Measurements from ENCODE around the gene DHX57. TPM values are rescaled to one million over a fixed set of nuclear protein-coding genes. Genes with fewer than 3 reads are reported as not detected.
A peak's percentile ranks its signal among the peaks of the same experiment; 100 is the strongest.
"Not testable (repeated sequence)": the region's sequence is repeated elsewhere in the genome, so short reads cannot be mapped to it uniquely, and the experiment has no call there.

Gene DHX57
- total and polyA plus RNA-seq, 5 donors from 2014 or later = 6.2 to 18.0 (median 7.6) TPM

- Histone ChIP-seq H3K4me3 (ENCODE audit: low read depth, low read length) (no peak overlapping the region), H3K36me3 (ENCODE audit: control insufficient read depth, insufficient read depth, low read length) (peaks cover 18% of the 10 kb centered on the region), H3K4me1 (ENCODE audit: control insufficient read depth, insufficient read depth, low read length, poor library complexity, severe bottlenecking) (no peaks in the 10 kb centered on the region), H3K27ac (ENCODE audit: insufficient read depth, low read length, poor library complexity, severe bottlenecking) (no peak overlapping the region), H3K9me3 (ENCODE audit: control insufficient read depth in 2 of 2, low read length in 2 of 2) (no peaks in the 10 kb centered on the region), H3K27me3 (ENCODE audit: control insufficient read depth, insufficient read depth, low read length) (no peaks in the 10 kb centered on the region)
- Mint-ChIP-seq H3K4me3 (no peak overlapping the region), H3K36me3 (peaks cover 23% of the 10 kb centered on the region), H3K9me3 (no peaks in the 10 kb centered on the region), H3K4me1 (no peaks in the 10 kb centered on the region), H3K27ac (no peak overlapping the region), H3K27me3 (no peaks in the 10 kb centered on the region)
- DNase-seq (no peak), ATAC-seq (ENCODE audit: low read depth in 2 of 2) (no peak)
Observed at GRCh38 chr2:38830526-38831159, 45.1 kb downstream of the DHX57 start.

- Mint-ChIP-seq H3K36me3 (peaks cover 24% of the 10 kb centered on the region), H3K27me3 (no peaks in the 10 kb centered on the region)
- no peak for DNase-seq
Observed at GRCh38 chr2:38829971-38830370, 45.8 kb downstream of the DHX57 start.

GRCh38 chr2:38828460-38828859 lies 47.3 kb downstream of the DHX57 start:
- Histone ChIP-seq H3K4me1 (ENCODE audit: control insufficient read depth, insufficient read depth, low read length, poor library complexity, severe bottlenecking) (no peaks in the 10 kb centered on the region), H3K9me3 (ENCODE audit: control insufficient read depth in 2 of 2, low read length in 2 of 2) (no peaks in the 10 kb centered on the region), H3K27ac (ENCODE audit: insufficient read depth, low read length, poor library complexity, severe bottlenecking) (no peak overlapping the region), H3K36me3 (ENCODE audit: control insufficient read depth, insufficient read depth, low read length) (peaks cover 28% of the 10 kb centered on the region), H3K27me3 (ENCODE audit: control insufficient read depth, insufficient read depth, low read length) (no peaks in the 10 kb centered on the region), H3K4me3 (ENCODE audit: low read depth, low read length) (no peak overlapping the region)
- peaks cover 25% of the 10 kb centered on the region for H3K36me3 Mint-ChIP-seq
- H3K27me3 Mint-ChIP-seq = no peaks in the 10 kb centered on the region
- H3K9me3 Mint-ChIP-seq = peaks cover 0 to 3% (median 0%) of the 10 kb centered on the region in 7 donors
- H3K4me1 Mint-ChIP-seq = no peaks in the 10 kb centered on the region
- H3K27ac Mint-ChIP-seq = no peak overlapping the region
- ATAC-seq (ENCODE audit: low read depth in 2 of 2) (no peak), DNase-seq (no peak)
- no peak overlapping the region for H3K4me3 Mint-ChIP-seq

More at GRCh38 chr2:38829971-38830370, 45.8 kb downstream of the DHX57 start:
- no peak overlapping the region for H3K27ac ChIP-seq (ENCODE audit: insufficient read depth, low read length, poor library complexity, severe bottlenecking)
- H3K9me3 ChIP-seq (ENCODE audit: control insufficient read depth in 2 of 2, low read length in 2 of 2) = no peaks in the 10 kb centered on the region
- H3K4me3 Mint-ChIP-seq = no peak overlapping the region
- H3K4me1 Mint-ChIP-seq = no peaks in the 10 kb centered on the region
- H3K4me1 ChIP-seq (ENCODE audit: control insufficient read depth, insufficient read depth, low read length, poor library complexity, severe bottlenecking) = no peaks in the 10 kb centered on the region
- H3K4me3 ChIP-seq (ENCODE audit: low read depth, low read length) = no peak overlapping the region
- no peak overlapping the region for H3K27ac Mint-ChIP-seq
- no peaks in the 10 kb centered on the region for H3K9me3 Mint-ChIP-seq
- ATAC-seq (ENCODE audit: low read depth in 2 of 2) = no peak
- H3K36me3 ChIP-seq (ENCODE audit: control insufficient read depth, insufficient read depth, low read length) = peaks cover 19% of the 10 kb centered on the region
- H3K27me3 ChIP-seq (ENCODE audit: control insufficient read depth, insufficient read depth, low read length) = no peaks in the 10 kb centered on the region

GRCh38 chr2:38827539-38828145 lies 48.1 kb downstream of the DHX57 start:
- not testable (repeated sequence) for H3K9me3 ChIP-seq (ENCODE audit: control insufficient read depth in 2 of 2, low read length in 2 of 2); H3K9me3 Mint-ChIP-seq; ATAC-seq (ENCODE audit: low read depth in 2 of 2); H3K27me3 Mint-ChIP-seq; H3K4me3 Mint-ChIP-seq; H3K4me1 Mint-ChIP-seq; H3K27ac ChIP-seq (ENCODE audit: insufficient read depth, low read length, poor library complexity, severe bottlenecking); H3K27me3 ChIP-seq (ENCODE audit: control insufficient read depth, insufficient read depth, low read length); H3K4me1 ChIP-seq (ENCODE audit: control insufficient read depth, insufficient read depth, low read length, poor library complexity, severe bottlenecking); H3K4me3 ChIP-seq (ENCODE audit: low read depth, low read length)
- Mint-ChIP-seq H3K36me3 (peaks cover 28% of the 10 kb centered on the region), H3K27ac (peak overlapping the region in 1 of 3 donors; percentile 38)
- peaks cover 31% of the 10 kb centered on the region for H3K36me3 ChIP-seq (ENCODE audit: control insufficient read depth, insufficient read depth, low read length)
- peak in 1 of 3 donors; percentile 23 for DNase-seq

- peaks cover 33% of the 10 kb centered on the region for H3K36me3 Mint-ChIP-seq
- H3K27me3 Mint-ChIP-seq = no peaks in the 10 kb centered on the region
Observed at GRCh38 chr2:38825956-38826355, 49.8 kb downstream of the DHX57 start.

DNA sequence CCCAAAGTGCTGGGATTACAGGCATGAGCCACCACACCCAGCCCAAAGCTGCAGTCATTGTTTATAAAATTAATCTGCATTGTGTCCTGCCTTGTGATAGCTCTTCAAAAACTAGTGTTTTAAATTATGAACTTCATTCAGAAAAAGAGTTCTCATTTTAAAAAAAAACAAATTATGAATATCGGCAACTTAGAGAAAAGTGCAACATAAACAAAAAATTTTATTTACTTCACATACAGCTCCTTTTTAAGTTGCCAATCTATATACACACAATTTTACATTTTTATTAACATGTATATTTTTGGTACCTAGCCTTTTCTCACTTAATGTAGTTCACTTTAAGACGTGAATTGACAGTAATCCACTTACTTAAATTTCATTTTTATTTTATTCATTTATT lies 50.8 kb downstream of the DHX57 start:
- peaks cover 0 to 3% (median 0%) of the 10 kb centered on the region in 7 donors for H3K9me3 Mint-ChIP-seq
- Histone ChIP-seq H3K27ac (ENCODE audit: insufficient read depth, low read length, poor library complexity, severe bottlenecking) (no peak overlapping the region), H3K4me3 (ENCODE audit: low read depth, low read length) (no peak overlapping the region), H3K36me3 (ENCODE audit: control insufficient read depth, insufficient read depth, low read length) (peaks cover 31% of the 10 kb centered on the region), H3K4me1 (ENCODE audit: control insufficient read depth, insufficient read depth, low read length, poor library complexity, severe bottlenecking) (no peaks in the 10 kb centered on the region), H3K27me3 (ENCODE audit: control insufficient read depth, insufficient read depth, low read length) (no peaks in the 10 kb centered on the region), H3K9me3 (ENCODE audit: control insufficient read depth in 2 of 2, low read length in 2 of 2) (no peaks in the 10 kb centered on the region)
- no peak for DNase-seq
- no peak overlapping the region for H3K27ac Mint-ChIP-seq
- no peak for ATAC-seq (ENCODE audit: low read depth in 2 of 2)
- no peaks in the 10 kb centered on the region for H3K27me3 Mint-ChIP-seq
- no peak overlapping the region for H3K4me3 Mint-ChIP-seq
- no peaks in the 10 kb centered on the region for H3K4me1 Mint-ChIP-seq
- peaks cover 42% of the 10 kb centered on the region for H3K36me3 Mint-ChIP-seq

More at GRCh38 chr2:38825956-38826355, 49.8 kb downstream of the DHX57 start:
- Mint-ChIP-seq H3K9me3 (peaks cover 0 to 3% (median 0%) of the 10 kb centered on the region in 7 donors), H3K4me1 (no peaks in the 10 kb centered on the region), H3K4me3 (no peak overlapping the region), H3K27ac (peak overlapping the region in 1 of 3 donors; percentile 9)
- no peaks in the 10 kb centered on the region for H3K27me3 ChIP-seq (ENCODE audit: control insufficient read depth, insufficient read depth, low read length)
- no peak overlapping the region for H3K27ac ChIP-seq (ENCODE audit: insufficient read depth, low read length, poor library complexity, severe bottlenecking)
- no peak for DNase-seq
- H3K4me3 ChIP-seq (ENCODE audit: low read depth, low read length) = no peak overlapping the region
- no peaks in the 10 kb centered on the region for H3K9me3 ChIP-seq (ENCODE audit: control insufficient read depth in 2 of 2, low read length in 2 of 2)
- ATAC-seq (ENCODE audit: low read depth in 2 of 2) = no peak
- H3K4me1 ChIP-seq (ENCODE audit: control insufficient read depth, insufficient read depth, low read length, poor library complexity, severe bottlenecking) = no peaks in the 10 kb centered on the region
- peaks cover 35% of the 10 kb centered on the region for H3K36me3 ChIP-seq (ENCODE audit: control insufficient read depth, insufficient read depth, low read length)

DNA sequence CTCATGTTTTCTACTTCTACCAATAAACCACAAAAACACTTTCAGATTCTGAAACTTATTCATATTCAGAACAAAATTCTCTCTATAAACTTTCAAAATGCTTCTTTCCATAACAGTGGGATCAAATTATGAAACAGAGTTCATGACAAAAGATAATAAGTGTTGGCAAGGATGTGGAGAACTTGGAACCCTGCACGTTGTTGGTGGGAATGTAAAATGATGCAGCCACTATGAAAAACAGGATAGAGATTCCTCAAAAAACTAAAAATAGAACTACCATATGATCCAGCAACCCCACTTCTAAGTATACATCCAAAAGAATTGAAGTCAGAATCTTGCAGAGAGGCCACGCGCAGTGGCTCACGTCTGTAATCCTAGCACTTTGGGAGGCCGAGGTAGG lies 52.3 kb downstream of the DHX57 start:
- Histone ChIP-seq H3K27me3 (ENCODE audit: control insufficient read depth, insufficient read depth, low read length) (no peaks in the 10 kb centered on the region), H3K4me3 (ENCODE audit: low read depth, low read length) (no peak overlapping the region), H3K27ac (ENCODE audit: insufficient read depth, low read length, poor library complexity, severe bottlenecking) (no peak overlapping the region), H3K9me3 (ENCODE audit: control insufficient read depth in 2 of 2, low read length in 2 of 2) (no peaks in the 10 kb centered on the region), H3K4me1 (ENCODE audit: control insufficient read depth, insufficient read depth, low read length, poor library complexity, severe bottlenecking) (no peaks in the 10 kb centered on the region), H3K36me3 (ENCODE audit: control insufficient read depth, insufficient read depth, low read length) (peaks cover 43% of the 10 kb centered on the region)
- H3K4me1 Mint-ChIP-seq = no peaks in the 10 kb centered on the region
- DNase-seq (no peak), ATAC-seq (ENCODE audit: low read depth in 2 of 2) (no peak)
- H3K36me3 Mint-ChIP-seq = peaks cover 48% of the 10 kb centered on the region
- no peak overlapping the region for H3K27ac Mint-ChIP-seq
- H3K27me3 Mint-ChIP-seq = no peaks in the 10 kb centered on the region
- no peak overlapping the region for H3K4me3 Mint-ChIP-seq
- H3K9me3 Mint-ChIP-seq = peaks cover 0 to 3% (median 0%) of the 10 kb centered on the region in 7 donors

DNA sequence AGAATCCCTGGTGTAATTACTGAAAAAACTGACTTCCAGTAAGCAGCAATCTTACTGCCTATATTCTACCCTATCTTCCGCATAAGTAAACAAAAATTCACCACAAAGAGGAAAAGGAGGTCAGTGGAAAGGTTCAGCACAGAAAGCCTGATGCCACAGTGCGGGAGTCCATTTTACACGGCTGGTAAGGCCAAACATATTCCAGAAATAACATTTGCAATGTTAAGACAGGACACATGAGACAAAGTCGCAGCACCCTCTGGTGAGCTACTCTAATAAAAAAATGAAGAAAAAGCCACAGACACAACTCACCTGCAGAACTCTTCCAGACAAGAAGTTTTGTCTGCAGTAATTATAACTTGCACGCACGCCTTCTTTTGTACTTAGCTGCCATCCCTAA lies 57.2 kb downstream of the DHX57 start:
- no peak for ATAC-seq (ENCODE audit: low read depth in 2 of 2)
- H3K4me1 Mint-ChIP-seq = no peaks in the 10 kb centered on the region

More for the DNA sequence above, 57.2 kb downstream of the DHX57 start:
- no peak overlapping the region for H3K4me3 Mint-ChIP-seq
- no peaks in the 10 kb centered on the region for H3K27me3 Mint-ChIP-seq
- Histone ChIP-seq H3K36me3 (ENCODE audit: control insufficient read depth, insufficient read depth, low read length) (peaks cover 41% of the 10 kb centered on the region), H3K27me3 (ENCODE audit: control insufficient read depth, insufficient read depth, low read length) (no peaks in the 10 kb centered on the region), H3K4me3 (ENCODE audit: low read depth, low read length) (no peak overlapping the region), H3K9me3 (ENCODE audit: control insufficient read depth in 2 of 2, low read length in 2 of 2) (no peaks in the 10 kb centered on the region), H3K27ac (ENCODE audit: insufficient read depth, low read length, poor library complexity, severe bottlenecking) (no peak overlapping the region), H3K4me1 (ENCODE audit: control insufficient read depth, insufficient read depth, low read length, poor library complexity, severe bottlenecking) (no peaks in the 10 kb centered on the region)
- peaks cover 44% of the 10 kb centered on the region for H3K36me3 Mint-ChIP-seq
- DNase-seq = no peak
- no peaks in the 10 kb centered on the region for H3K9me3 Mint-ChIP-seq
- H3K27ac Mint-ChIP-seq = peak overlapping the region in 1 of 3 donors; percentile 28
